CD4-positive, alpha-beta T cell treated with Interleukin-2 at 100 ng/mL for 4 hours (primary cell): Measurements from ENCODE around the gene RTN4.
A peak's percentile ranks its signal among the peaks of the same experiment; 100 is the strongest.
"Not testable (repeated sequence)": the region's sequence is repeated elsewhere in the genome, so short reads cannot be mapped to it uniquely, and the experiment has no call there.

ENCODE experiments used
- DNase-seq: peaks from one replicate; pipeline ENCODE4 v3.0.0-alpha.2; 2020; ENCODE audit warnings: low spot score

RTN4 gene

GRCh38 chr2:55050100-55050994 is at the start of gene RTN4:
Gene RTN4 (minus strand): TSS chr2:55050451. CDS start chr2:55050300, 151 bp downstream.
- DNase-seq = peak; percentile 99

- no peak for DNase-seq
These were observed 49.2 kb upstream of the RTN4 start for GRCh38 chr2:55099493-55099877.

GRCh38 chr2:55097461-55098410 is 47.5 kb upstream of the RTN4 start:
- no peak for DNase-seq

GRCh38 chr2:55097082-55097460 is 46.8 kb upstream of the RTN4 start:
- no peak for DNase-seq

- no peak for DNase-seq
These were observed 46.3 kb upstream of the RTN4 start for GRCh38 chr2:55096586-55096985.

GRCh38 chr2:55093381-55093780 is 43.1 kb upstream of the RTN4 start:
- no peak for DNase-seq

GRCh38 chr2:55092439-55092838 is 42.2 kb upstream of the RTN4 start:
- no peak for DNase-seq

GRCh38 chr2:55091681-55092080 is 41.4 kb upstream of the RTN4 start:
- DNase-seq = not testable (repeated sequence)

GRCh38 chr2:55090702-55091101 is 40.5 kb upstream of the RTN4 start:
- DNase-seq = no peak

GRCh38 chr2:55089726-55090125 is 39.5 kb upstream of the RTN4 start:
- no peak for DNase-seq

GRCh38 chr2:55088400-55088799 is 38.1 kb upstream of the RTN4 start:
- DNase-seq = no peak

- no peak for DNase-seq
These were observed 37.7 kb upstream of the RTN4 start for GRCh38 chr2:55087936-55088335.

GRCh38 chr2:55087501-55087900 is 37.2 kb upstream of the RTN4 start:
- DNase-seq = no peak

- no peak for DNase-seq
These were observed 35.1 kb upstream of the RTN4 start for GRCh38 chr2:55085113-55086040.

GRCh38 chr2:55084641-55085040 is 34.4 kb upstream of the RTN4 start:
- no peak for DNase-seq

GRCh38 chr2:55080204-55080738 is 30.0 kb upstream of the RTN4 start:
- no peak for DNase-seq

- DNase-seq = no peak
These were observed 28.7 kb upstream of the RTN4 start for GRCh38 chr2:55078956-55079355.

GRCh38 chr2:55076721-55077120 is 26.5 kb upstream of the RTN4 start:
- DNase-seq = no peak

- DNase-seq = not testable (repeated sequence)
These were observed 25.8 kb upstream of the RTN4 start for GRCh38 chr2:55076019-55076418.

GRCh38 chr2:55073000-55073983 is 23.0 kb upstream of the RTN4 start:
- no peak for DNase-seq
